Measurements from ENCODE around the gene ZNF500. TPM values are rescaled to one million over a fixed set of nuclear protein-coding genes. Genes with fewer than 3 reads are reported as not detected.

Gene ZNF500
- total RNA-seq, 1 donor from 2014 or later: 23.5 TPM

- Mint-ChIP-seq H3K9me3 (ENCODE audit: low read depth) (no peaks in the 10 kb centered on the region), H3K36me3 (ENCODE audit: insufficient read depth) (peaks cover 2% of the 10 kb centered on the region), H3K27ac (peak overlapping the region; percentile 76), H3K4me1 (ENCODE audit: low read depth) (peaks cover 6% of the 10 kb centered on the region), H3K4me3 (ENCODE audit: low read depth) (no peak overlapping the region), H3K27me3 (no peaks in the 10 kb centered on the region)
- no peak for TF ChIP-seq CTCF (IDR thresholded peaks at IDR 0.05; ENCODE audit: unreplicated experiment)
- DNase-seq (ENCODE audit: low spot score, unreplicated experiment): no peak
Observed at GRCh38 chr16:4799171-4799855, 32.4 kb upstream of the ZNF500 start.

GRCh38 chr16:4798456-4798855, 31.5 kb upstream of the ZNF500 start:
- H3K27ac Mint-ChIP-seq: no peak overlapping the region

GRCh38 chr16:4797805-4798252, 30.9 kb upstream of the ZNF500 start:
- TF ChIP-seq CTCF (IDR thresholded peaks at IDR 0.05; ENCODE audit: unreplicated experiment): no peak
- H3K27ac Mint-ChIP-seq: no peak overlapping the region
- no peak for DNase-seq (ENCODE audit: low spot score, unreplicated experiment)
- no peaks in the 10 kb centered on the region for H3K27me3 Mint-ChIP-seq
- no peaks in the 10 kb centered on the region for H3K9me3 Mint-ChIP-seq (ENCODE audit: low read depth)
- H3K4me3 Mint-ChIP-seq (ENCODE audit: low read depth): no peak overlapping the region
- H3K36me3 Mint-ChIP-seq (ENCODE audit: insufficient read depth): peaks cover 2% of the 10 kb centered on the region
- H3K4me1 Mint-ChIP-seq (ENCODE audit: low read depth): peaks cover 4% of the 10 kb centered on the region

More at GRCh38 chr16:4798456-4798855, 31.5 kb upstream of the ZNF500 start:
- no peak for TF ChIP-seq CTCF (IDR thresholded peaks at IDR 0.05; ENCODE audit: unreplicated experiment)
- no peaks in the 10 kb centered on the region for H3K27me3 Mint-ChIP-seq
- no peak overlapping the region for H3K4me3 Mint-ChIP-seq (ENCODE audit: low read depth)
- H3K4me1 Mint-ChIP-seq (ENCODE audit: low read depth): peaks cover 4% of the 10 kb centered on the region
- H3K9me3 Mint-ChIP-seq (ENCODE audit: low read depth): no peaks in the 10 kb centered on the region
- peaks cover 2% of the 10 kb centered on the region for H3K36me3 Mint-ChIP-seq (ENCODE audit: insufficient read depth)
- DNase-seq (ENCODE audit: low spot score, unreplicated experiment): no peak

GRCh38 chr16:4796982-4797804, 30.2 kb upstream of the ZNF500 start:
- TF ChIP-seq CTCF (IDR thresholded peaks at IDR 0.05; ENCODE audit: unreplicated experiment): no peak
- no peak for DNase-seq (ENCODE audit: low spot score, unreplicated experiment)
- Mint-ChIP-seq H3K4me1 (ENCODE audit: low read depth) (peaks cover 4% of the 10 kb centered on the region), H3K9me3 (ENCODE audit: low read depth) (no peaks in the 10 kb centered on the region), H3K27ac (no peak overlapping the region), H3K27me3 (no peaks in the 10 kb centered on the region), H3K36me3 (ENCODE audit: insufficient read depth) (peaks cover 2% of the 10 kb centered on the region), H3K4me3 (ENCODE audit: low read depth) (no peak overlapping the region)

GRCh38 chr16:4795828-4796572, 29.0 kb upstream of the ZNF500 start:
- Mint-ChIP-seq H3K4me1 (ENCODE audit: low read depth) (peaks cover 1% of the 10 kb centered on the region), H3K27me3 (no peaks in the 10 kb centered on the region), H3K27ac (no peak overlapping the region), H3K36me3 (ENCODE audit: insufficient read depth) (peaks cover 2% of the 10 kb centered on the region), H3K4me3 (ENCODE audit: low read depth) (no peak overlapping the region), H3K9me3 (ENCODE audit: low read depth) (no peaks in the 10 kb centered on the region)
- no peak for DNase-seq (ENCODE audit: low spot score, unreplicated experiment)
- TF ChIP-seq CTCF (IDR thresholded peaks at IDR 0.05; ENCODE audit: unreplicated experiment): no peak

All from progenitor cell of endocrine pancreas (in vitro differentiated cells).